Right atrium auricular region (tissue), 2 donors: ENCODE results near the gene ILKAP. TPM values are rescaled to one million over a fixed set of nuclear protein-coding genes. Genes with fewer than 3 reads are reported as not detected.

Experiments
- DNase-seq: peaks from one replicate; pipeline ENCODE4 v3.0.0-alpha.2; 2019; ENCODE audit warnings: low spot score
- H3K27ac ChIP-seq, 2 donors: fragments of 200-600 bp; sonication (generic); 1 replicate in 1 of 2; 2 replicates in 1 of 2; pipeline ENCODE4 v1.5.1; 2016 to 2019
- H3K27me3 ChIP-seq, 2 donors: fragments of 200-600 bp; sonication (generic); one replicate each; pipeline versions ENCODE4 v1.5.1 to v1.6.0; 2017 to 2019
- H3K36me3 ChIP-seq: fragments of 200-600 bp; sonication (generic); one replicate; pipeline ENCODE4 v1.5.1; 2016
- H3K4me1 ChIP-seq, 2 donors: fragments of 200-600 bp; sonication (generic); one replicate each; pipeline versions ENCODE4 v1.5.1 to v1.6.0; 2017 to 2019
- H3K4me3 ChIP-seq, 2 donors: fragments of 200-600 bp; sonication (generic); 1 replicate in 1 of 2; 2 replicates in 1 of 2; pipeline ENCODE4 v1.5.1; 2017 to 2019; ENCODE audit warnings: mild to moderate bottlenecking in 1 of 2, moderate library complexity in 1 of 2
- H3K9me3 ChIP-seq, 2 donors: fragments of 200-600 bp; sonication (generic); one replicate each; pipeline ENCODE4 v1.5.1; 2019
- CTCF ChIP-seq, 2 donors: fragments of 200-600 bp; sonication (generic); IDR thresholded peaks; one replicate each; pipeline ENCODE4 v1.5.1; 2019; ENCODE audit warnings: antibody characterized with exemption in 2 of 2
- total RNA-seq, 2 donors: library from RNA; depleted of rRNA; stranded (reverse); fragments of >200 nt; gene quantifications; one replicate each; pipeline ENCODE4 v1.1.0, GENCODE V29; 2016

The ILKAP gene
- total RNA-seq, 2 donors from 2014 or later, result 15.9 to 17.6 TPM

GRCh38 chr2:238233625-238234024 is 30.1 kb upstream of the ILKAP start:
- peaks cover 0 to 1% of the 10 kb centered on the region in 2 donors for H3K27me3 ChIP-seq
- no peak overlapping the region for H3K4me3 ChIP-seq
- DNase-seq, result no peak
- H3K36me3 ChIP-seq, result no peaks in the 10 kb centered on the region
- peaks cover 0 to 14% of the 10 kb centered on the region in 2 donors for H3K4me1 ChIP-seq
- no peaks in the 10 kb centered on the region for H3K9me3 ChIP-seq
- no peak for TF ChIP-seq CTCF (IDR thresholded peaks at IDR 0.05)
- H3K27ac ChIP-seq, result no peak overlapping the region

GRCh38 chr2:238231809-238232208 is 28.3 kb upstream of the ILKAP start:
- DNase-seq, result no peak
- H3K27me3 ChIP-seq, result no peaks in the 10 kb centered on the region
- peak overlapping the region; percentile 32 to 55 for H3K4me3 ChIP-seq
- H3K36me3 ChIP-seq, result no peaks in the 10 kb centered on the region
- no peak for TF ChIP-seq CTCF (IDR thresholded peaks at IDR 0.05)
- H3K27ac ChIP-seq, result no peak overlapping the region
- H3K4me1 ChIP-seq, result peaks cover 0 to 11% of the 10 kb centered on the region in 2 donors
- no peaks in the 10 kb centered on the region for H3K9me3 ChIP-seq

GRCh38 chr2:238231251-238231793 is 27.8 kb upstream of the ILKAP start:
- Histone ChIP-seq H3K4me3 (peak overlapping the region; percentile 32 to 55), H3K4me1 (peaks cover 0 to 11% of the 10 kb centered on the region in 2 donors), H3K36me3 (no peaks in the 10 kb centered on the region), H3K27ac (peak overlapping the region; percentile 29 to 33), H3K27me3 (no peaks in the 10 kb centered on the region), H3K9me3 (no peaks in the 10 kb centered on the region)
- peak; percentile 85 for DNase-seq
- peak in 1 of 2 donors; percentile 49 for TF ChIP-seq CTCF (IDR thresholded peaks at IDR 0.05)

- no peak for DNase-seq
- no peaks in the 10 kb centered on the region for H3K27me3 ChIP-seq
- H3K9me3 ChIP-seq, result no peaks in the 10 kb centered on the region
- peak overlapping the region in 1 of 2 donors; percentile 55 for H3K4me3 ChIP-seq
- H3K27ac ChIP-seq, result peak overlapping the region in 1 of 2 donors; percentile 33
- no peak for TF ChIP-seq CTCF (IDR thresholded peaks at IDR 0.05)
- H3K4me1 ChIP-seq, result peaks cover 0 to 15% of the 10 kb centered on the region in 2 donors
- no peaks in the 10 kb centered on the region for H3K36me3 ChIP-seq
Measured at GRCh38 chr2:238230699-238231098, 27.2 kb upstream of the ILKAP start.

GRCh38 chr2:238228700-238229099 is 25.2 kb upstream of the ILKAP start:
- no peak for TF ChIP-seq CTCF (IDR thresholded peaks at IDR 0.05)
- Histone ChIP-seq H3K4me3 (no peak overlapping the region), H3K27me3 (no peaks in the 10 kb centered on the region), H3K9me3 (no peaks in the 10 kb centered on the region), H3K4me1 (peaks cover 0 to 13% of the 10 kb centered on the region in 2 donors), H3K27ac (no peak overlapping the region), H3K36me3 (no peaks in the 10 kb centered on the region)
- no peak for DNase-seq

- peaks cover 0 to 13% of the 10 kb centered on the region in 2 donors for H3K4me1 ChIP-seq
- no peaks in the 10 kb centered on the region for H3K27me3 ChIP-seq
- H3K27ac ChIP-seq, result no peak overlapping the region
Measured at GRCh38 chr2:238227587-238228032, 24.1 kb upstream of the ILKAP start.

More at GRCh38 chr2:238227587-238228032, 24.1 kb upstream of the ILKAP start:
- DNase-seq, result no peak
- H3K4me3 ChIP-seq, result no peak overlapping the region
- H3K36me3 ChIP-seq, result no peaks in the 10 kb centered on the region
- no peaks in the 10 kb centered on the region for H3K9me3 ChIP-seq
- TF ChIP-seq CTCF (IDR thresholded peaks at IDR 0.05), result no peak
